Tibial nerve (tissue), 4 donors: ENCODE measurements around the gene ZNF674. TPM values are rescaled to one million over a fixed set of nuclear protein-coding genes. Genes with fewer than 3 reads are reported as not detected.
"Not testable (repeated sequence)": the region's sequence is repeated elsewhere in the genome, so short reads cannot be mapped to it uniquely, and the experiment has no call there.

Source experiments
- DNase-seq, 2 donors: peaks; one replicate each; pipeline ENCODE4 v3.0.0-alpha.2; 2019; ENCODE audit warnings: low spot score in 2 of 2
- H3K27ac ChIP-seq, 4 donors: fragments of 200-600 bp; sonication (generic) in 3 of 4; one replicate each; pipeline ENCODE4 v1.5.1; 2017 to 2019; ENCODE audit warnings: mild to moderate bottlenecking in 1 of 4
- H3K27me3 ChIP-seq, 2 donors: fragments of 200-600 bp; sonication (generic) in 1 of 2; one replicate each; pipeline versions ENCODE4 v1.5.1 to v1.6.0; 2017 to 2019
- H3K36me3 ChIP-seq, 3 donors: fragments of 200-600 bp; sonication (generic); one replicate each; pipeline ENCODE4 v1.5.1; 2018 to 2019
- H3K4me1 ChIP-seq, 4 donors: fragments of 200-600 bp; sonication (generic) in 3 of 4; one replicate each; pipeline ENCODE4 v1.5.1; 2017 to 2019
- H3K4me3 ChIP-seq, 4 donors: fragments of 200-600 bp; sonication (generic) in 3 of 4; one replicate each; pipeline ENCODE4 v1.5.1; 2017 to 2019; ENCODE audit warnings: mild to moderate bottlenecking in 1 of 4, moderate library complexity in 1 of 4
- H3K9me3 ChIP-seq, 4 donors: fragments of 200-600 bp; sonication (generic) in 3 of 4; one replicate each; pipeline ENCODE4 v1.5.1; 2017 to 2019
- EP300 ChIP-seq, 2 donors: sonication (generic); formaldehyde crosslinking; IDR thresholded peaks; one replicate each; pipeline ENCODE4 v1.6.1; 2017; ENCODE audit warnings: antibody characterized with exemption in 2 of 2, mild to moderate bottlenecking in 1 of 2
- POLR2A ChIP-seq, 2 donors: fragments of 450-650 bp; IDR thresholded peaks; one replicate each; pipeline ENCODE4 v1.6.1; 2017; ENCODE audit warnings: antibody characterized with exemption in 2 of 2, mild to moderate bottlenecking in 2 of 2, moderate library complexity in 2 of 2
- WGBS, 2 donors: methylation state at CpG; one replicate each; pipeline ENCODE4 v1.1.5; 2018; 5-methylcytosine and 5-hydroxymethylcytosine counted together
- total RNA-seq, 4 donors: library from RNA; depleted of rRNA; stranded (reverse); fragments of >200 nt; gene quantifications; one replicate each; pipeline ENCODE4 v1.1.0, GENCODE V29; 2016
- TF ChIP-seq, protein P1 (sequence below), 5 experiments: fragments of 200-600 bp in 3 of 5; fragments of 450-650 bp in 2 of 5; sonication (generic) in 3 of 5; IDR thresholded peaks; one replicate each; pipeline ENCODE4 v1.5.1; 2016 to 2019; ENCODE audit warnings: antibody characterized with exemption in 5 of 5, mild to moderate bottlenecking in 3 of 5, moderate library complexity in 2 of 5

Gene ZNF674
- total RNA-seq, 4 donors from 2014 or later: 3.1 to 16.2 (median 4.6) TPM

DNA sequence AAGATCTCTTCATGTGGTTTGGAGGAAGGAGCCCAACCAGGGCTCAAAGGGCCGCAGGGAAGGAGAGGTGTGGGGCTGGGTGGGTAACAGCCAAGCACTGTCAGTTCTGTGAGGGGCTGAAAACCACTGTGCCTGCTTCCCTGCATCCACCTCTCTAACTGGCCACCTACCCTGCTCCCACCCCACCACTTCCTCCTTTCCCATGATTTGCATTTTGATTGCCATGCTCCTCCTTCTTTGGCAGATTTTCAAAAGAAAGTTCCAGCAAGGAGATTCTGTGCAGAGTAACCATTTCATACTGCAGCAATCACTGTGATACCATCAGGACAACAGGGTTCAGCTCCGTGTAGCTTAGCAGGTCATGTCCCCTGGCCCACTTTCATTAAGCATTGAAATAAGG, 1.8 kb downstream of the ZNF674 start:
- no peaks in the 10 kb centered on the region for H3K9me3 ChIP-seq
- TF ChIP-seq, protein P1, sequence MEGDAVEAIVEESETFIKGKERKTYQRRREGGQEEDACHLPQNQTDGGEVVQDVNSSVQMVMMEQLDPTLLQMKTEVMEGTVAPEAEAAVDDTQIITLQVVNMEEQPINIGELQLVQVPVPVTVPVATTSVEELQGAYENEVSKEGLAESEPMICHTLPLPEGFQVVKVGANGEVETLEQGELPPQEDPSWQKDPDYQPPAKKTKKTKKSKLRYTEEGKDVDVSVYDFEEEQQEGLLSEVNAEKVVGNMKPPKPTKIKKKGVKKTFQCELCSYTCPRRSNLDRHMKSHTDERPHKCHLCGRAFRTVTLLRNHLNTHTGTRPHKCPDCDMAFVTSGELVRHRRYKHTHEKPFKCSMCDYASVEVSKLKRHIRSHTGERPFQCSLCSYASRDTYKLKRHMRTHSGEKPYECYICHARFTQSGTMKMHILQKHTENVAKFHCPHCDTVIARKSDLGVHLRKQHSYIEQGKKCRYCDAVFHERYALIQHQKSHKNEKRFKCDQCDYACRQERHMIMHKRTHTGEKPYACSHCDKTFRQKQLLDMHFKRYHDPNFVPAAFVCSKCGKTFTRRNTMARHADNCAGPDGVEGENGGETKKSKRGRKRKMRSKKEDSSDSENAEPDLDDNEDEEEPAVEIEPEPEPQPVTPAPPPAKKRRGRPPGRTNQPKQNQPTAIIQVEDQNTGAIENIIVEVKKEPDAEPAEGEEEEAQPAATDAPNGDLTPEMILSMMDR (IDR thresholded peaks at IDR 0.05): no peak
- no peak for TF ChIP-seq EP300 (IDR thresholded peaks at IDR 0.05)
- TF ChIP-seq POLR2A (IDR thresholded peaks at IDR 0.05): no peak

DNA sequence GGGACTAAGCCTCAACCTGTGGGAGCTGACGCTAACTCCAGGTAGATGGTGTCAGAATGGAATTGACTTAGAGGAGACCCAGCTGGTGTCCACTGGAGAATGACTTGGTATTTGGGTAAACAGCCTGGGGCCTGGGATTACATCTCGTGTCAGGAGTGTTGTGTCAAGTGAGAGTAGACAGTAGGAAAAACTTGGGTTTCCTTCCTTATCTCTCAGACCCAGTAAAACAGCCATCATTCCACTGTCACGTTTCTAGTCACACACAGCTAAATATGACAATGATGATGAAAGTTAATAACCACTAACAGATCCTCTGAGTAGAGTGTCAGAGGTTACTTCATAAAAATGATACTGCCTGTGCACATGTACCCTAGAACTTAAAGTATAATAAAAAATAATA, 13.8 kb downstream of the ZNF674 start:
- Histone ChIP-seq H3K36me3 (peaks cover 0 to 2% (median 0%) of the 10 kb centered on the region in 3 donors), H3K27me3 (no peaks in the 10 kb centered on the region), H3K9me3 (no peaks in the 10 kb centered on the region), H3K4me1 (no peaks in the 10 kb centered on the region), H3K4me3 (no peak overlapping the region), H3K27ac (no peak overlapping the region)
- TF ChIP-seq POLR2A (IDR thresholded peaks at IDR 0.05): no peak
- TF ChIP-seq EP300 (IDR thresholded peaks at IDR 0.05): no peak
- TF ChIP-seq, protein P1 (IDR thresholded peaks at IDR 0.05): no peak
- no peak for DNase-seq
- WGBS, 2 donors: 75 to 91% methylated on average over 3 of the region's 3 CpGs

More for the DNA sequence above, 1.8 kb downstream of the ZNF674 start:
- no peak overlapping the region for H3K4me3 ChIP-seq
- H3K36me3 ChIP-seq: peaks cover 0 to 4% (median 0%) of the 10 kb centered on the region in 3 donors
- no peaks in the 10 kb centered on the region for H3K27me3 ChIP-seq
- peaks cover 0 to 29% (median 10%) of the 10 kb centered on the region in 4 donors for H3K4me1 ChIP-seq
- no peak for DNase-seq
- H3K27ac ChIP-seq: no peak overlapping the region
- 80 to 84% methylated on average over 2 of the region's 2 CpGs for WGBS, 2 donors

DNA sequence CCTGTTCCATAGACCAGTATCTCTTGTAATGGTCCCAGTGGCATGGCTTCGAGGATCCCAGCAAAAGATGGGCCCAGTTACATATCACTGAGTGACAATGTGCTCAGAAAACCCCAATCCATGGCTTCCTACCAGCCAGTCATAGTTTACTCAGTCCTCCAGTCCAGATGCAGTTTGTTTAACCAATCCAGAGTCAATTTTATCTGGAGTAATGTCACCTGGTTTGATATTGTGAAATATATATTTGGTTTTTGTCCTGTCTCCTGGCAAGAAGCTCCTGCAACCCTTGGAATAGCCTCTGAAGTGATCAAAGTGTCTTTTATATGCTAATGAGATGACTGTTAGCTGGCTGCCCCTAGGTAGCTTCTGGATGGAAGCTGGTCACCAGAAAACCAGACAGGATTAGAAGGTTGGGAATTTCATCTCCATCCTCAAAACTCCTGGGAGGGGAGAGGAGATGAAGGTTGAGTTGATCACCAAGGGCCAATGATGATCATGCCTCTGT, 14.8 kb downstream of the ZNF674 start:
- not testable (repeated sequence) for DNase-seq, H3K4me3 ChIP-seq, H3K27ac ChIP-seq, H3K36me3 ChIP-seq, H3K9me3 ChIP-seq, H3K27me3 ChIP-seq, H3K4me1 ChIP-seq
- 67% methylated on average over 1 of the region's 1 CpG; no CpG with 5 or more reads in 1 of the 2 donors for WGBS, 2 donors

DNA sequence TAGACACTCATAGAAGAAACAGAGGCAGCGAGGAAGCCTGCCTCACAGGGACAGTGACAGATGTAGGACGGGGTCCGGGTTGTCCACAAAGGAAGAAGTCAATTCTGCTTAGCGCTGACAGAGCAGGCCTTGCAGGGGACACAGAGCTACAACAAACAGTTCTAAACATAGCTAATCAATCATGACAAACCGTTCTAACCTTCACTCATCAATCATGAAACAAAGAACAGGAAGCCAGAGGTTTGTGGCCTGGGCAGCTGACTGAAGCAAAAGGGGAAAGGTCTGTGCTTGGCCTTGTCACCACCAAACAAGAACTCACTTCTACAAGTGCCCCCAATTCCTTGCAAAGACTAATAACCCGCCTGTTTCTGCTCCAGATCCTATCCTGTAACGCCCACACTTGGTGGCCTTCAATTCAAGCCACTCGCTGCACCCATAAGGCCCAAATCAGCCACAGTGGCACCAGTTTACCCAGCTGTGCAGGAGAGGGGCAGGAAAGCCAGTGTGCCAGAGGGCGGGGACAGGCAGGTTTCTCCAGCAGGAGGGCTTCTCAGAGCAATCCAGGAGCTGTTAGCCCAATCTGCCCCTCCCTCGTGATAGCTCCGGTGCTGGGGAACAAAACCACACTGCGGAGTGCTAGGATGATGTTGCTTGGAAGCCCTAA, 15.3 kb downstream of the ZNF674 start:
- not testable (repeated sequence) for H3K27ac ChIP-seq, H3K4me3 ChIP-seq, DNase-seq, H3K4me1 ChIP-seq, H3K9me3 ChIP-seq, H3K27me3 ChIP-seq, H3K36me3 ChIP-seq
- whole genome bisulfite sequencing, 2 donors: 56 to 70% methylated on average over 5 to 12 of the region's 12 CpGs

DNA sequence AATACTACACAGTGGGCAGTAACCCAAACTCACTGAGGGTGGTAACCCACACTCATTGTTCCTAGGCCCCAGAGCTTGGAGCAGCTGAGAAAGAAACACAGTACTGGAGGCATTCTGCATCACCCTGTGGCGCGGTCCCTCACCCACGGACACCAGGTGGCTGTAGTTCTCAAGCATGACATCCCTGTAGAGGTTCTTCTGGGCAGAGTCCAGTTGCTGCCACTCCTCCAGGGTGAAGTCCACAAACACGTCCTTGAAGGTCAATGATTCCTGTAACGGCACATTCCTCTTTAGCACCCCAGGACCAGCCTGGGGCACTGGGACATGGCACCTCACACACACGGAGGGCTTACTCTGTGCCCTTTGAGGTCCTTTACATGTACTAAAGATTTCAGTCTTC, 16.6 kb downstream of the ZNF674 start:
- not testable (repeated sequence) for H3K27me3 ChIP-seq, H3K36me3 ChIP-seq, H3K4me1 ChIP-seq, H3K27ac ChIP-seq, H3K4me3 ChIP-seq, DNase-seq, H3K9me3 ChIP-seq
- WGBS, 2 donors: 80% methylated on average over 3 of the region's 6 CpGs; no CpG with 5 or more reads in 1 of the 2 donors

DNA sequence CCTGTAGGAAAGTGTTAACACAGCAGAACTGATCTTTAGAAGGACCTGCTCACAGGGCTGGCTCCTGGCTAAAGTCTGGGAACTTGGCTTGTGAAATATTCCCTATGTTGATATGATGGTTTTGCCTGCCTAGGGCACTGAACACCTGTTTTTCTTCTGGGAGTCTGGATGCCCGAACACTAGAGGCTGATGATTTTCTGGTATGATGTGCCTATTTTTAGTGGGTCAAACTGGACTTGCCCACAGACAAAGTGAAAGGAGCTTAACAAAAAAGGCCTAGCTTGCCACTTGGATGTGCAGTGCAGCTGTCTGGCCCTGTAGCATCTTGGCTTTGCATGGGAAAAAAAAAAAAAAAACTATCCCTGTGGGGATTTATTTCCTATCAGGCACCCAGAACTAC, 39.1 kb downstream of the ZNF674 start:
- Histone ChIP-seq H3K4me3 (no peak overlapping the region), H3K9me3 (peaks cover 0 to 3% (median 2%) of the 10 kb centered on the region in 4 donors), H3K4me1 (no peaks in the 10 kb centered on the region), H3K36me3 (peaks cover 0 to 47% (median 0%) of the 10 kb centered on the region in 3 donors), H3K27ac (no peak overlapping the region), H3K27me3 (no peaks in the 10 kb centered on the region)
- TF ChIP-seq EP300 (IDR thresholded peaks at IDR 0.05): no peak
- no peak for TF ChIP-seq POLR2A (IDR thresholded peaks at IDR 0.05)
- TF ChIP-seq, protein P1 (IDR thresholded peaks at IDR 0.05): no peak
- no peak for DNase-seq
- 83 to 92% methylated on average over 1 of the region's 1 CpG for WGBS, 2 donors
